ENCODE data around the gene SUFU.

DNA sequence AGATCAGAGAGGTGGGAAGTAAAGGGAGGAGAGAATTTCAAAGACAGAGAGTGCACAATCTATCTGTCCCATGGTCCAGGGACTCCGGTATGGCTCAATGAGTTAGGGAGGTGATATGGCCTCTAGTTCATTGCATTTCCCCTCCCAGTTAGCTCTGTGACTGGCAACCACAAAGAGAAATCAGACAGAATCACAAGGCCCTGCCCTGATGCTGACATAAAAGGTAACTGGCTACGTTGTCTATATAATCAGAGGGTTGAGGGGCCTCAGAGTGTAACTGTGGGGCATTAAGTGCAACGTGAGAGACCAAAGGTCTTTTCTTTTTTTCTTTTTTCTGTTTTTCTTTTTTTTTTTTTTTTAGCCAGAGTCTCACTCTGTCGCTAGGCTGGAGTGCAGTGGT, 45.1 kb upstream of the SUFU start:
- no peak for TF ChIP-seq CTCF (IDR thresholded peaks at IDR 0.05)
- TF ChIP-seq EP300 (IDR thresholded peaks at IDR 0.05), result no peak
